NCI-H1105 treated with DMSO at 0.1 percent for 48 hours (cell line): ENCODE data around the gene FAM222B.
A peak's percentile ranks its signal among the peaks of the same experiment; 100 is the strongest.
"Not testable (repeated sequence)": the region's sequence is repeated elsewhere in the genome, so short reads cannot be mapped to it uniquely, and the experiment has no call there.

Source experiments
- DNase-seq: peaks from one replicate; lab custom pipeline; 2025; lab: John Stamatoyannopoulos, UW

FAM222B gene

GRCh38 chr17:28841901-28842281, 699 bp downstream of the FAM222B start:
- DNase-seq, result no peak

- DNase-seq, result no peak
These were observed 3.4 kb downstream of the FAM222B start for GRCh38 chr17:28839221-28839620.

- DNase-seq, result not testable (repeated sequence)
These were observed 6.0 kb downstream of the FAM222B start for GRCh38 chr17:28836541-28836940.

- no peak for DNase-seq
These were observed 8.2 kb downstream of the FAM222B start for GRCh38 chr17:28834420-28834819.

GRCh38 chr17:28828294-28829040, 14.1 kb downstream of the FAM222B start:
- DNase-seq, result no peak

- DNase-seq, result no peak
These were observed 14.9 kb downstream of the FAM222B start for GRCh38 chr17:28827672-28828071.

- no peak for DNase-seq
These were observed 23.0 kb downstream of the FAM222B start for GRCh38 chr17:28819582-28819981.

GRCh38 chr17:28818819-28819221, 23.8 kb downstream of the FAM222B start:
- DNase-seq, result no peak

GRCh38 chr17:28816540-28816939, 26.1 kb downstream of the FAM222B start:
- no peak for DNase-seq

- DNase-seq, result peak; percentile 89
These were observed 29.7 kb downstream of the FAM222B start for GRCh38 chr17:28812748-28813377.

GRCh38 chr17:28812091-28812747, 30.4 kb downstream of the FAM222B start:
- DNase-seq, result peak; percentile 95

- DNase-seq, result peak; percentile 28
These were observed 30.9 kb downstream of the FAM222B start for GRCh38 chr17:28811651-28812090.

GRCh38 chr17:28810437-28810836, 32.2 kb downstream of the FAM222B start:
- DNase-seq, result no peak

GRCh38 chr17:28807925-28808634, 34.5 kb downstream of the FAM222B start:
- DNase-seq, result peak; percentile 4

GRCh38 chr17:28796062-28796461, 46.5 kb downstream of the FAM222B start:
- peak; percentile 82 for DNase-seq

GRCh38 chr17:28794846-28795441, 47.6 kb downstream of the FAM222B start:
- DNase-seq, result not testable (repeated sequence)

GRCh38 chr17:28792877-28793661, 49.5 kb downstream of the FAM222B start:
- DNase-seq, result no peak

- no peak for DNase-seq
These were observed 54.5 kb downstream of the FAM222B start for GRCh38 chr17:28788100-28788499.

GRCh38 chr17:28783161-28783560, 59.4 kb downstream of the FAM222B start:
- no peak for DNase-seq

GRCh38 chr17:28779601-28780000, 63.0 kb downstream of the FAM222B start:
- DNase-seq, result not testable (repeated sequence)

GRCh38 chr17:28777178-28777577, 65.4 kb downstream of the FAM222B start:
- DNase-seq, result no peak
